Heart right ventricle (tissue), 16 donors: Measurements from ENCODE around the gene CYP27A1. TPM values are rescaled to one million over a fixed set of nuclear protein-coding genes. Genes with fewer than 3 reads are reported as not detected.
A peak's percentile ranks its signal among the peaks of the same experiment; 100 is the strongest.

Experiments used
- ATAC-seq, 8 donors: fragments of 200-7000 bp; cut with Tn5 transposase; one replicate each; pipeline ENCODE4 v1.9.1; 2020; ENCODE audit warnings: mild to moderate bottlenecking in 8 of 8, moderate library complexity in 8 of 8, moderate number of reproducible peaks in 1 of 8
- DNase-seq, 2 donors: peaks; one replicate each; pipeline ENCODE4 v3.0.0-alpha.2; 2020
- H3K27ac ChIP-seq, 10 donors: fragments of 200-600 bp; sonication (generic) in 2 of 10; one replicate each; pipeline versions ENCODE4 v1.5.0 to v1.8.0; 2020 to 2022; ENCODE audit warnings: mild to moderate bottlenecking in 3 of 10
- H3K27me3 ChIP-seq, 7 donors: fragments of 200-600 bp; one replicate each; pipeline ENCODE4 v1.8.0; 2021 to 2022; ENCODE audit warnings: mild to moderate bottlenecking in 2 of 7
- H3K36me3 ChIP-seq, 9 donors: fragments of 200-600 bp; sonication (generic) in 1 of 9; one replicate each; pipeline versions ENCODE4 v1.5.0 to v1.8.0; 2020 to 2022; ENCODE audit warnings: mild to moderate bottlenecking in 2 of 9
- H3K4me1 ChIP-seq, 9 donors: fragments of 200-600 bp; sonication (generic) in 1 of 9; one replicate each; pipeline versions ENCODE4 v1.5.0 to v1.8.0; 2020 to 2022; ENCODE audit warnings: mild to moderate bottlenecking in 4 of 9
- H3K4me3 ChIP-seq, 10 donors: fragments of 200-600 bp; sonication (generic) in 2 of 10; one replicate each; pipeline versions ENCODE4 v1.5.0 to v1.8.0; 2020 to 2022; ENCODE audit warnings: mild to moderate bottlenecking in 7 of 10, moderate library complexity in 2 of 10
- H3K9me3 ChIP-seq, 11 donors: fragments of 200-600 bp in 10 of 11; sonication (generic) in 2 of 11; one replicate each; pipeline versions ENCODE4 v1.5.0 to v1.8.0; 2013 to 2022; ENCODE audit warnings: mild to moderate bottlenecking in 2 of 11, control low read depth in 1 of 11, moderate library complexity in 1 of 11
- WGBS, 2 donors: extraction: QIAGEN DNeasy Blood & Tissue Kit; methylation state at CpG; one replicate each; pipeline ENCODE4 v1.1.7; 2013; ENCODE audit warnings: inconsistent platforms in 1 of 2; 5-methylcytosine and 5-hydroxymethylcytosine counted together
- intact Hi-C, 10 donors: fragments of 100-400 bp; cut with DNase I; formaldehyde crosslinking; loops; one replicate each; pipeline versions ENCODE4 v1.11.1 to v1.14.2; 2022
- polyA plus RNA-seq, 2 donors: library from polyadenylated mRNA; stranded (reverse); fragments of 200-250 nt; gene quantifications; one replicate each; pipeline ENCODE4 v1.2.3, GENCODE V29; 2013
- total RNA-seq, 10 donors: library from RNA; stranded (reverse); fragmentation: NEBNext Ultra II Directional in 3 of 10; extraction: Animal tissue kit (Norgen Biotek cat#: 25700) in 3 of 10; gene quantifications; one replicate each; pipeline versions ENCODE4 v1.2.1 to v1.2.4, GENCODE V29; 2021 to 2023
- TF ChIP-seq, protein P1 (sequence below), 9 donors: fragments of 200-600 bp; sonication (generic) in 2 of 9; IDR thresholded peaks; one replicate each; pipeline versions ENCODE4 v1.5.0 to v1.8.0; 2021 to 2022; ENCODE audit warnings: antibody characterized with exemption in 9 of 9, mild to moderate bottlenecking in 5 of 9, moderate library complexity in 1 of 9
- donor health status: Arrhythmogenic right ventricular cardiomyopathy.
- donor health status: ischemic (EF 13 %, LVEDD 7.1; RV severe dilation, severe dysfunction).
- donor health status: healthy with polysubstance abuse.
- donor health status: DM: no; HTN: yes; CAD: no.
- donor health status: DM: no; HTN: no; CAD: no.
- donor health status: ischemic (EF 25% LVEDD 6.9; RV normal size, moderate dysfunction).
- donor health status: ischemic (EF 25% LVEDD 5.7; RV mildly dilated, moderate dysfunction).
- donor health status: healthy.
- donor health status: DM: yes; HTN: yes; CAD: no.
- donor health status: Ischemic cardiomyopathy.
- donor health status: ischemic (EF 35%, LVEDD 5.7; RV mildly dilated, moderate dysfunction).
- donor health status: nonischemic (EF 11% LVEDD 7.7; RV severe dilation, severe dysfunction).
- donor health status: DM: yes; HTN: yes; CAD: no.
- donor health status: PGD.
- donor health status: ischemic (EF 29% LVEDD 5.4; RV normal size, mild dysfunction).
- donor health status: nonischemic (EF 23%, LVEDD 6.1; RV moderate dilation, normal function).

Gene CYP27A1
- total and polyA plus RNA-seq, 12 donors = 3.7 to 12.8 (median 7.6) TPM

GRCh38 chr2:218833023-218833609 lies 51.2 kb downstream of the CYP27A1 start:
- Histone ChIP-seq H3K4me3 (no peak overlapping the region), H3K27me3 (peaks cover 0 to 62% (median 32%) of the 10 kb centered on the region in 7 donors), H3K36me3 (no peaks in the 10 kb centered on the region), H3K9me3 (peaks cover 0 to 15% (median 5%) of the 10 kb centered on the region in 11 donors), H3K27ac (peak overlapping the region; percentile 5 to 87 (median 67)), H3K4me1 (peaks cover 0 to 28% (median 13%) of the 10 kb centered on the region in 9 donors)
- 63 to 64% methylated on average over 4 of the region's 4 CpGs for WGBS, 2 donors
- ATAC-seq = peak in 2 of 8 donors; percentile 1 to 8
- intact Hi-C loops = loop anchor here in 1 of 10 donors (10.0 kb wide), 1 partner anchor 118 kb away; the partner anchor contains the start of gene TTLL4
- no peak for DNase-seq
- TF ChIP-seq, protein P1, sequence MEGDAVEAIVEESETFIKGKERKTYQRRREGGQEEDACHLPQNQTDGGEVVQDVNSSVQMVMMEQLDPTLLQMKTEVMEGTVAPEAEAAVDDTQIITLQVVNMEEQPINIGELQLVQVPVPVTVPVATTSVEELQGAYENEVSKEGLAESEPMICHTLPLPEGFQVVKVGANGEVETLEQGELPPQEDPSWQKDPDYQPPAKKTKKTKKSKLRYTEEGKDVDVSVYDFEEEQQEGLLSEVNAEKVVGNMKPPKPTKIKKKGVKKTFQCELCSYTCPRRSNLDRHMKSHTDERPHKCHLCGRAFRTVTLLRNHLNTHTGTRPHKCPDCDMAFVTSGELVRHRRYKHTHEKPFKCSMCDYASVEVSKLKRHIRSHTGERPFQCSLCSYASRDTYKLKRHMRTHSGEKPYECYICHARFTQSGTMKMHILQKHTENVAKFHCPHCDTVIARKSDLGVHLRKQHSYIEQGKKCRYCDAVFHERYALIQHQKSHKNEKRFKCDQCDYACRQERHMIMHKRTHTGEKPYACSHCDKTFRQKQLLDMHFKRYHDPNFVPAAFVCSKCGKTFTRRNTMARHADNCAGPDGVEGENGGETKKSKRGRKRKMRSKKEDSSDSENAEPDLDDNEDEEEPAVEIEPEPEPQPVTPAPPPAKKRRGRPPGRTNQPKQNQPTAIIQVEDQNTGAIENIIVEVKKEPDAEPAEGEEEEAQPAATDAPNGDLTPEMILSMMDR (IDR thresholded peaks at IDR 0.05) = no peak

- intact Hi-C loops = loop anchor here in 1 of 10 donors (10.0 kb wide), 1 partner anchor 120 kb away; the partner anchor contains the start of gene TTLL4
- H3K4me1 ChIP-seq = peaks cover 0 to 34% (median 13%) of the 10 kb centered on the region in 9 donors
- no peak overlapping the region for H3K4me3 ChIP-seq
- no peak overlapping the region for H3K27ac ChIP-seq
- ATAC-seq = no peak
- H3K9me3 ChIP-seq = peaks cover 0 to 24% (median 5%) of the 10 kb centered on the region in 11 donors
- WGBS, 2 donors = 68 to 76% methylated on average over 4 of the region's 4 CpGs
- peaks cover 0 to 56% (median 26%) of the 10 kb centered on the region in 7 donors for H3K27me3 ChIP-seq
- no peak for DNase-seq
- no peaks in the 10 kb centered on the region for H3K36me3 ChIP-seq
- TF ChIP-seq, protein P1 (IDR thresholded peaks at IDR 0.05) = no peak
Measured at GRCh38 chr2:218834685-218835084, 52.7 kb downstream of the CYP27A1 start.

- intact Hi-C loops = loop anchor here in 1 of 10 donors (10.0 kb wide), 1 partner anchor 123 kb away; the partner anchor contains the start of gene TTLL4
- no peak for DNase-seq
- Histone ChIP-seq H3K36me3 (no peaks in the 10 kb centered on the region), H3K9me3 (peaks cover 0 to 31% (median 5%) of the 10 kb centered on the region in 11 donors), H3K4me3 (no peak overlapping the region), H3K27me3 (peaks cover 0 to 41% (median 11%) of the 10 kb centered on the region in 7 donors), H3K4me1 (peaks cover 0 to 26% (median 1%) of the 10 kb centered on the region in 9 donors), H3K27ac (no peak overlapping the region)
- 94 to 97% methylated on average over 2 of the region's 2 CpGs for WGBS, 2 donors
- TF ChIP-seq, protein P1 (IDR thresholded peaks at IDR 0.05) = no peak
- no peak for ATAC-seq
Measured at GRCh38 chr2:218837495-218837894, 55.5 kb downstream of the CYP27A1 start.

GRCh38 chr2:218839430-218839829 lies 57.5 kb downstream of the CYP27A1 start:
- ATAC-seq = peak in 1 of 8 donors; percentile 42
- peaks cover 0 to 33% (median 5%) of the 10 kb centered on the region in 11 donors for H3K9me3 ChIP-seq
- DNase-seq = no peak
- H3K27ac ChIP-seq = peak overlapping the region in 1 of 10 donors; percentile 27
- H3K4me3 ChIP-seq = no peak overlapping the region
- TF ChIP-seq, protein P1 (IDR thresholded peaks at IDR 0.05) = no peak
- H3K27me3 ChIP-seq = peaks cover 0 to 28% (median 11%) of the 10 kb centered on the region in 7 donors
- intact Hi-C loops = loop anchor here in 1 of 10 donors (10.0 kb wide), 1 partner anchor 125 kb away; the partner anchor contains the start of gene TTLL4
- H3K36me3 ChIP-seq = no peaks in the 10 kb centered on the region
- H3K4me1 ChIP-seq = peaks cover 0 to 14% (median 0%) of the 10 kb centered on the region in 9 donors
- 67 to 79% methylated on average over 4 of the region's 4 CpGs for WGBS, 2 donors
